SK-N-MC (cell line): Measurements from ENCODE around the gene ELAVL2.

ENCODE experiments used
- EZH2 ChIP-seq: fragments of 200-600 bp; sonication (generic); IDR thresholded peaks from one replicate; pipeline ENCODE4 v1.6.1; 2017; ENCODE audit warnings: antibody characterized with exemption
- POLR2AphosphoS5 ChIP-seq: IDR thresholded peaks from 2 replicates; pipeline ENCODE4 v1.6.1; 2012; ENCODE audit warnings: mild to moderate bottlenecking, low read depth, low read length, borderline replicate concordance

DNA sequence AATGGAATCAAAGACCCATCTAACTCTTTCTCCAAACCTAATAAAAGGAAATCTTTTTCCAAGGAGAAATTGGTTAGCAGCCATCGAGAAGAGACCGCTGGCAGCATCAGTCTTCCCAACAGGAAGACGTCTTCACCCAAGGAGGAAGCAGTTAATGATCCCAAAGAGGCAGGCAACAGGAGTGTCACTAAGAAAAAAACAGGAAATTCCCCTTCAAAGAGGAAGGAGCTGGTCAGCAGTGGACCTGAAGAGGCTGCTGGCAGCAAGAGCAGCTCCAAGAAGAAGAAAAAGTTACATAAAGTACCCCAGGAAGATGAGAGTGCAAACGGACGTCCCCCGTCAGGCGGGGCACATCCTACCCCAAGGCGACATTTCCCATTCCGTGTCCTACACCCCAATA, 143.7 kb downstream of the ELAVL2 start:
- no peak for TF ChIP-seq POLR2AphosphoS5
- TF ChIP-seq EZH2: no peak
